HG02973 (cell line): ENCODE data around the gene ARL10.

Experiments used
- ATAC-seq: cut with Tn5 transposase; IDR thresholded peaks from one replicate; pipeline ENCODE4 v1.9.1; 2021; ENCODE audit warnings: moderate library complexity; ENCODE audit not compliant: unreplicated experiment

The ARL10 gene

GRCh38 chr5:176410486-176411180, 45.3 kb downstream of the ARL10 start:
- no peak for ATAC-seq

GRCh38 chr5:176412517-176413254, 47.4 kb downstream of the ARL10 start:
- ATAC-seq: no peak

- no peak for ATAC-seq
Observed at GRCh38 chr5:176413255-176413565, 47.9 kb downstream of the ARL10 start.

GRCh38 chr5:176413709-176414191, 48.5 kb downstream of the ARL10 start:
- no peak for ATAC-seq

GRCh38 chr5:176414704-176415103, 49.4 kb downstream of the ARL10 start:
- no peak for ATAC-seq

- ATAC-seq: no peak
Observed at GRCh38 chr5:176415240-176415951, 50.1 kb downstream of the ARL10 start.

GRCh38 chr5:176415952-176416924, 51.0 kb downstream of the ARL10 start, which contains the start of gene CLTB:
Gene CLTB, minus strand, starts transcription at chr5:176416539. Its CDS starts 176 bp downstream, at chr5:176416363.
- peak; percentile 93 for ATAC-seq

- no peak for ATAC-seq
Observed at GRCh38 chr5:176416965-176417364, 51.7 kb downstream of the ARL10 start.

GRCh38 chr5:176418251-176418650, 53.0 kb downstream of the ARL10 start:
- ATAC-seq: no peak

GRCh38 chr5:176420086-176420485, 54.8 kb downstream of the ARL10 start:
- no peak for ATAC-seq

GRCh38 chr5:176420972-176421544, 55.8 kb downstream of the ARL10 start:
- ATAC-seq: no peak

GRCh38 chr5:176424181-176424580, 58.9 kb downstream of the ARL10 start:
- no peak for ATAC-seq

- ATAC-seq: no peak
Observed at GRCh38 chr5:176425138-176425537, 59.9 kb downstream of the ARL10 start.

GRCh38 chr5:176425791-176426190, 60.5 kb downstream of the ARL10 start:
- no peak for ATAC-seq

- no peak for ATAC-seq
Observed at GRCh38 chr5:176426876-176427275, 61.6 kb downstream of the ARL10 start.

- ATAC-seq: no peak
Observed at GRCh38 chr5:176427971-176428370, 62.7 kb downstream of the ARL10 start.

- no peak for ATAC-seq
Observed at GRCh38 chr5:176429972-176430371, 64.7 kb downstream of the ARL10 start.
